NT2/D1 (cell line): ENCODE measurements around the gene AGBL1.

Experiments used
- SUZ12 ChIP-seq: IDR thresholded peaks from 2 replicates; pipeline ENCODE4 v1.6.1; 2011; ENCODE audit not compliant: insufficient read length, insufficient read depth; ENCODE audit errors: extremely low read depth
- YY1 ChIP-seq: IDR thresholded peaks from 2 replicates; pipeline ENCODE4 v1.6.1; 2011; ENCODE audit not compliant: insufficient read length, insufficient read depth
- ZNF274 ChIP-seq: IDR thresholded peaks from 2 replicates; pipeline ENCODE4 v1.6.1; 2011; ENCODE audit warnings: mild to moderate bottlenecking, low read depth, low read length

GRCh38 chr15:86630946-86631345 is 551.3 kb downstream of the AGBL1 start:
- TF ChIP-seq ZNF274 = no peak
- TF ChIP-seq YY1 = no peak
- TF ChIP-seq SUZ12 = no peak
